Stimulated activated CD8-positive, alpha-beta memory T cell treated with anti-CD3 and anti-CD28 coated beads, Interleukin-15, amount 100 ng/mL, for 48 hours (primary cell): Measurements from ENCODE around the gene PCBP2.
"Not testable (repeated sequence)": the region's sequence is repeated elsewhere in the genome, so short reads cannot be mapped to it uniquely, and the experiment has no call there.

ENCODE experiments used
- DNase-seq, 2 donors: peaks; one replicate each; pipeline ENCODE4 v3.0.0-alpha.2; 2020; ENCODE audit warnings: low read depth in 2 of 2

The PCBP2 gene

GRCh38 chr12:53451661-53452158, at the start of gene PCBP2:
PCBP2 (plus strand) TSS chr12:53452102; CDS start chr12:53454801, 2,699 bp downstream.
- peak; percentile 96 to 98 for DNase-seq

- DNase-seq = not testable (repeated sequence)
Measured at GRCh38 chr12:53402351-53402750, 49.6 kb upstream of the PCBP2 start.

GRCh38 chr12:53402871-53403270, 49.0 kb upstream of the PCBP2 start:
- no peak for DNase-seq

- no peak for DNase-seq
Measured at GRCh38 chr12:53410951-53411350, 41.0 kb upstream of the PCBP2 start.

GRCh38 chr12:53413485-53414204, 38.3 kb upstream of the PCBP2 start:
- DNase-seq = no peak

GRCh38 chr12:53414756-53415417, 37.0 kb upstream of the PCBP2 start:
- DNase-seq = no peak

- DNase-seq = not testable (repeated sequence)
Measured at GRCh38 chr12:53415752-53416389, 36.0 kb upstream of the PCBP2 start.

- DNase-seq = not testable (repeated sequence)
Measured at GRCh38 chr12:53417291-53417816, 34.5 kb upstream of the PCBP2 start.

- DNase-seq = no peak
Measured at GRCh38 chr12:53418221-53418620, 33.7 kb upstream of the PCBP2 start.

- no peak for DNase-seq
Measured at GRCh38 chr12:53419756-53420155, 32.1 kb upstream of the PCBP2 start.

GRCh38 chr12:53422247-53422646, 29.7 kb upstream of the PCBP2 start:
- DNase-seq = not testable (repeated sequence)

- no peak for DNase-seq
Measured at GRCh38 chr12:53423597-53423996, 28.3 kb upstream of the PCBP2 start, which contains the start of gene AMHR2. AMHR2 (plus strand) TSS chr12:53423855; CDS start chr12:53423935, 80 bp downstream.

- DNase-seq = no peak
Measured at GRCh38 chr12:53424626-53425514, 27.0 kb upstream of the PCBP2 start.

- DNase-seq = no peak
Measured at GRCh38 chr12:53425515-53426150, 26.3 kb upstream of the PCBP2 start.

GRCh38 chr12:53427905-53428594, 23.9 kb upstream of the PCBP2 start:
- peak; percentile 23 to 36 for DNase-seq

- DNase-seq = no peak
Measured at GRCh38 chr12:53428741-53429140, 23.2 kb upstream of the PCBP2 start.

GRCh38 chr12:53430116-53430515, 21.8 kb upstream of the PCBP2 start:
- DNase-seq = no peak

- no peak for DNase-seq
Measured at GRCh38 chr12:53431187-53431586, 20.7 kb upstream of the PCBP2 start.

GRCh38 chr12:53435326-53435725, 16.6 kb upstream of the PCBP2 start:
- not testable (repeated sequence) for DNase-seq

GRCh38 chr12:53439582-53439981, 12.3 kb upstream of the PCBP2 start:
- not testable (repeated sequence) for DNase-seq
